Neuronal stem cell (in vitro differentiated cells): ENCODE measurements around the gene MORN3.
"Not testable (repeated sequence)": the region's sequence is repeated elsewhere in the genome, so short reads cannot be mapped to it uniquely, and the experiment has no call there.

Source experiments
- DNase-seq: peaks from one replicate; pipeline ENCODE4 v3.0.0-alpha.2; 2013; ENCODE audit warnings: low spot score
- H2AFZ ChIP-seq: one replicate; pipeline ENCODE4 v1.6.1; 2013; ENCODE audit warnings: mild to moderate bottlenecking, low read length, inconsistent platforms
- H2AK5ac ChIP-seq: 2 replicates; pipeline ENCODE4 v1.6.1; 2013; ENCODE audit warnings: low read depth, mild to moderate bottlenecking, inconsistent platforms, low read length, moderate library complexity, mixed read lengths
- H2BK120ac ChIP-seq: 2 replicates; pipeline ENCODE4 v1.6.1; 2013; ENCODE audit warnings: low read depth, mild to moderate bottlenecking, inconsistent platforms, low read length, moderate library complexity, mixed read lengths
- H2BK12ac ChIP-seq: one replicate; pipeline ENCODE4 v1.6.1; 2013; ENCODE audit warnings: low read length, inconsistent platforms
- H2BK15ac ChIP-seq: 2 replicates; pipeline ENCODE4 v1.6.1; 2013; ENCODE audit warnings: mild to moderate bottlenecking, low read length, inconsistent platforms, mixed read lengths
- H2BK5ac ChIP-seq: one replicate; pipeline ENCODE4 v1.6.1; 2013; ENCODE audit warnings: inconsistent platforms, mild to moderate bottlenecking, low read length, moderate library complexity
- H3K14ac ChIP-seq: one replicate; pipeline ENCODE4 v1.6.1; 2013; ENCODE audit warnings: low read length, inconsistent platforms
- H3K18ac ChIP-seq: 2 replicates; pipeline ENCODE4 v1.6.1; 2013; ENCODE audit warnings: low read length, inconsistent platforms
- H3K23ac ChIP-seq: 2 replicates; pipeline ENCODE4 v1.6.1; 2013; ENCODE audit warnings: low read depth, mild to moderate bottlenecking, mixed read lengths, low read length, inconsistent platforms; ENCODE audit not compliant: poor library complexity
- H3K27ac ChIP-seq: replicated peaks from 3 replicates; pipeline ENCODE4 v1.5.1; 2013; ENCODE audit warnings: low read length, inconsistent platforms
- H3K27me3 ChIP-seq, 3 experiments: 2 replicates each; pipeline ENCODE4 v1.6.1; 2013; ENCODE audit warnings: low read length in 3 of 3, mild to moderate bottlenecking in 2 of 3, inconsistent platforms in 1 of 3, low read depth in 1 of 3, mixed read lengths in 1 of 3, moderate library complexity in 1 of 3; ENCODE audit not compliant: control insufficient read depth in 3 of 3, insufficient read depth in 3 of 3
- H3K36me3 ChIP-seq, 2 donors: replicated peaks in 1 of 2; 2 replicates each; pipeline ENCODE4 v1.6.1; 2013; ENCODE audit warnings: low read length in 2 of 2; ENCODE audit not compliant: control insufficient read depth in 2 of 2, insufficient read depth in 2 of 2
- H3K4ac ChIP-seq: 2 replicates; pipeline ENCODE4 v1.6.1; 2013; ENCODE audit warnings: inconsistent platforms, mild to moderate bottlenecking, low read length, moderate library complexity
- H3K4me1 ChIP-seq, 2 donors: 1 replicate in 1 of 2; 2 replicates in 1 of 2; pipeline ENCODE4 v1.6.1; 2013; ENCODE audit warnings: low read length in 2 of 2, low read depth in 1 of 2; ENCODE audit not compliant: control insufficient read depth in 2 of 2, insufficient read depth in 1 of 2
- H3K4me2 ChIP-seq: one replicate; pipeline ENCODE4 v1.6.1; 2013; ENCODE audit warnings: mild to moderate bottlenecking, low read length, inconsistent platforms; ENCODE audit not compliant: insufficient read depth, poor library complexity, severe bottlenecking
- H3K4me3 ChIP-seq, 2 donors: 2 replicates each; pipeline ENCODE4 v1.5.1; 2013; ENCODE audit warnings: low read length in 2 of 2, mild to moderate bottlenecking in 2 of 2, inconsistent platforms in 1 of 2, moderate library complexity in 1 of 2
- H3K79me1 ChIP-seq: one replicate; pipeline ENCODE4 v1.6.1; 2013; ENCODE audit warnings: low read depth, mild to moderate bottlenecking, inconsistent platforms, low read length, moderate library complexity
- H3K9ac ChIP-seq: one replicate; pipeline ENCODE4 v1.6.1; 2013; ENCODE audit warnings: mild to moderate bottlenecking, low read depth, low read length, inconsistent platforms; ENCODE audit not compliant: poor library complexity
- H3K9me3 ChIP-seq, 2 donors: replicated peaks in 1 of 2; 2 replicates each; pipeline versions ENCODE3 to v1.6.1; 2013; ENCODE audit warnings: low read length in 2 of 2, mild to moderate bottlenecking in 2 of 2, inconsistent platforms in 1 of 2, low read depth in 1 of 2, mixed read lengths in 1 of 2, moderate library complexity in 1 of 2; ENCODE audit not compliant: control insufficient read depth in 2 of 2, insufficient read depth in 1 of 2
- H4K8ac ChIP-seq: one replicate; pipeline ENCODE4 v1.6.1; 2013; ENCODE audit warnings: low read depth, mild to moderate bottlenecking, inconsistent platforms, low read length, moderate library complexity
- H4K91ac ChIP-seq: one replicate; pipeline ENCODE4 v1.6.1; 2013; ENCODE audit warnings: low read length, low read depth, mild to moderate bottlenecking, inconsistent platforms; ENCODE audit not compliant: poor library complexity
- WGBS, 2 donors: extraction: QIAGEN DNeasy Blood & Tissue Kit; methylation state at CpG; one replicate each; pipeline ENCODE4 v1.1.7; 2013; ENCODE audit warnings: missing lambda C conversion rate in 2 of 2, mixed read lengths in 1 of 2; ENCODE audit not compliant: insufficient read length in 2 of 2, insufficient replicate concordance in 1 of 2; ENCODE audit errors: extremely low coverage in 2 of 2; 5-methylcytosine and 5-hydroxymethylcytosine counted together

MORN3 gene

GRCh38 chr12:121712190-121712460, 42.7 kb upstream of the MORN3 start:
- Histone ChIP-seq H3K27me3 (no peaks in the 10 kb centered on the region), H2BK12ac (no peak overlapping the region), H2AFZ (peak overlapping the region; percentile 100), H2BK120ac (no peak overlapping the region), H3K4ac (no peak overlapping the region), H3K14ac (no peak overlapping the region), H3K79me1 (peaks cover 3% of the 10 kb centered on the region), H3K18ac (no peak overlapping the region), H3K36me3 (no peaks in the 10 kb centered on the region), H2AK5ac (no peak overlapping the region), H3K23ac (no peak overlapping the region), H4K8ac (no peak overlapping the region), H2BK15ac (no peak overlapping the region), H4K91ac (no peak overlapping the region), H3K4me1 (peaks cover 17 to 24% of the 10 kb centered on the region in 2 donors), H3K9me3 (peaks cover 0 to 2% of the 10 kb centered on the region in 2 donors), H3K27ac (no peak overlapping the region), H3K9ac (peak overlapping the region; percentile 78), H3K4me3 (peak overlapping the region; percentile 79 to 98), H3K4me2 (peak overlapping the region; percentile 70), H2BK5ac (no peak overlapping the region)
- no CpG with 5 or more reads among the region's 16 CpGs for WGBS, 2 donors
- DNase-seq, result no peak

GRCh38 chr12:121711361-121712189, 42.1 kb upstream of the MORN3 start:
- Histone ChIP-seq H2BK120ac (no peak overlapping the region), H4K91ac (no peak overlapping the region), H3K4me1 (peaks cover 14 to 19% of the 10 kb centered on the region in 2 donors), H4K8ac (no peak overlapping the region), H3K27ac (no peak overlapping the region), H3K4ac (no peak overlapping the region), H3K27me3 (no peaks in the 10 kb centered on the region), H3K14ac (no peak overlapping the region), H2AFZ (peak overlapping the region; percentile 100), H3K9ac (peak overlapping the region; percentile 78), H3K4me2 (peak overlapping the region; percentile 70), H2AK5ac (no peak overlapping the region), H3K4me3 (peak overlapping the region; percentile 79 to 98), H2BK5ac (no peak overlapping the region), H2BK15ac (no peak overlapping the region), H3K23ac (no peak overlapping the region), H3K18ac (no peak overlapping the region), H3K36me3 (no peaks in the 10 kb centered on the region), H3K9me3 (peaks cover 0 to 2% of the 10 kb centered on the region in 2 donors), H2BK12ac (no peak overlapping the region), H3K79me1 (peaks cover 3% of the 10 kb centered on the region)
- no peak for DNase-seq
- WGBS, 2 donors, result no CpG with 5 or more reads among the region's 24 CpGs

- WGBS, 2 donors, result no CpG with 5 or more reads among the region's 5 CpGs
- no peak overlapping the region for H2BK120ac ChIP-seq
- peaks cover 0 to 2% of the 10 kb centered on the region in 2 donors for H3K9me3 ChIP-seq
- no peak overlapping the region for H2AFZ ChIP-seq
- no peak overlapping the region for H3K4me2 ChIP-seq
- no peaks in the 10 kb centered on the region for H3K36me3 ChIP-seq
- no peak overlapping the region for H2BK15ac ChIP-seq
- no peak overlapping the region for H3K23ac ChIP-seq
- H3K4me1 ChIP-seq, result peaks cover 14 to 19% of the 10 kb centered on the region in 2 donors
- H4K8ac ChIP-seq, result no peak overlapping the region
- no peak overlapping the region for H4K91ac ChIP-seq
- no peak overlapping the region for H2BK5ac ChIP-seq
- H3K4me3 ChIP-seq, result no peak overlapping the region
- no peak overlapping the region for H3K18ac ChIP-seq
- no peak overlapping the region for H3K14ac ChIP-seq
- H3K4ac ChIP-seq, result no peak overlapping the region
- H3K27ac ChIP-seq, result no peak overlapping the region
- H3K9ac ChIP-seq, result no peak overlapping the region
- no peak for DNase-seq
- no peak overlapping the region for H2BK12ac ChIP-seq
- H3K79me1 ChIP-seq, result peaks cover 3% of the 10 kb centered on the region
- no peaks in the 10 kb centered on the region for H3K27me3 ChIP-seq
- no peak overlapping the region for H2AK5ac ChIP-seq
These were observed 40.1 kb upstream of the MORN3 start for GRCh38 chr12:121709478-121709961.

- H3K9ac ChIP-seq, H3K36me3 ChIP-seq, H4K91ac ChIP-seq, H2BK12ac ChIP-seq, H3K14ac ChIP-seq, H3K4me2 ChIP-seq, H4K8ac ChIP-seq, DNase-seq, H2BK15ac ChIP-seq, H3K27me3 ChIP-seq, H3K79me1 ChIP-seq, H3K4me3 ChIP-seq, H2AFZ ChIP-seq, H3K4ac ChIP-seq, H3K18ac ChIP-seq, H3K9me3 ChIP-seq, H2BK120ac ChIP-seq, H3K23ac ChIP-seq, H2BK5ac ChIP-seq, H3K27ac ChIP-seq, H2AK5ac ChIP-seq: not testable (repeated sequence)
- WGBS, 2 donors, result no CpG with 5 or more reads among the region's 8 CpGs
- H3K4me1 ChIP-seq, result peaks cover 14 to 19% of the 10 kb centered on the region in 2 donors
These were observed 39.6 kb upstream of the MORN3 start for GRCh38 chr12:121709064-121709424.
